Pancreas (tissue), 10 donors: Measurements from ENCODE around the gene VAV2. TPM values are rescaled to one million over a fixed set of nuclear protein-coding genes. Genes with fewer than 3 reads are reported as not detected.
"Not testable (repeated sequence)": the region's sequence is repeated elsewhere in the genome, so short reads cannot be mapped to it uniquely, and the experiment has no call there.

ENCODE experiments used
- ATAC-seq, 4 donors: fragments of 200-7000 bp; cut with Tn5 transposase; one replicate each; pipeline versions ENCODE4 v1.8.0 to v1.9.1; 2020; ENCODE audit warnings: mild to moderate bottlenecking in 4 of 4, moderate library complexity in 4 of 4
- DNase-seq, 6 donors: peaks; one replicate each; pipeline ENCODE4 v3.0.0-alpha.2; 2020
- FAIRE-seq: peaks from 2 replicates; lab custom pipeline; 2012; peaks lifted over from hg19 to GRCh38; lab: Jason Lieb, UNC
- H3K27ac ChIP-seq, 4 donors: fragments of 200-600 bp; sonication (generic); 1 replicate in 3 of 4; 2 replicates in 1 of 4; pipeline versions ENCODE4 v1.5.0 to v1.8.0; 2020
- H3K27me3 ChIP-seq, 4 donors: fragments of 200-600 bp; one replicate each; pipeline ENCODE4 v1.8.0; 2021
- H3K36me3 ChIP-seq, 3 donors: fragments of 200-600 bp; sonication (generic) in 1 of 3; one replicate each; pipeline versions ENCODE4 v1.5.0 to v1.8.0; 2020 to 2021
- H3K4me1 ChIP-seq, 3 donors: fragments of 200-600 bp; one replicate each; pipeline ENCODE4 v1.8.0; 2021
- H3K4me3 ChIP-seq, 4 donors: fragments of 200-600 bp; sonication (generic) in 2 of 4; one replicate each; pipeline versions ENCODE4 v1.5.0 to v1.8.0; 2020 to 2021
- H3K9me3 ChIP-seq, 4 donors: fragments of 200-600 bp; one replicate each; pipeline ENCODE4 v1.8.0; 2021
- CTCF ChIP-seq, 4 donors: fragments of 200-600 bp; sonication (generic) in 3 of 4; IDR thresholded peaks; one replicate each; pipeline versions ENCODE4 v1.5.0 to v1.8.0; 2021; ENCODE audit warnings: antibody characterized with exemption in 4 of 4
- WGBS, 2 donors: extraction: QIAGEN DNeasy Blood & Tissue Kit; methylation state at CpG; one replicate each; pipeline ENCODE4 v1.1.7; 2013; 5-methylcytosine and 5-hydroxymethylcytosine counted together
- intact Hi-C, 3 donors: fragments of 100-400 bp; cut with DNase I; formaldehyde crosslinking; loops; one replicate each; pipeline versions ENCODE4 v1.11.1 to v1.14.2; 2022
- polyA plus RNA-seq, 2 donors: library from polyadenylated mRNA; stranded (reverse); fragments of 200-250 nt; gene quantifications; one replicate each; pipeline ENCODE4 v1.2.3, GENCODE V29; 2013
- total RNA-seq, 6 donors: library from RNA; stranded (reverse); fragmentation: NEBNext Ultra II Directional in 4 of 6; extraction: Animal tissue kit (Norgen Biotek cat#: 25700) in 4 of 6; gene quantifications; one replicate each; pipeline versions ENCODE4 v1.2.1 to v1.2.4, GENCODE V29; 2021 to 2023
- donor health status: healthy with polysubstance abuse.
- donor health status: DM: no; HTN: no; CAD: no; lungs with moderate emphysema.
- donor health status: DM: no; HTN: no; CAD: no.
- donor health status: control.
- donor health status: control.
- donor health status: Bipolar disorder and iron deficiency.
- donor health status: DM: yes; HTN: yes; CAD: no.
- donor health status: DM: no; HTN: no; CAD: no.
- donor health status: DM: no; HTN: no; CAD: no.
- donor health status: DM: yes; HTN: yes; CAD: no.

Gene VAV2
- total and polyA plus RNA-seq, 8 donors = 20.5 to 41.0 (median 33.6) TPM

- no peak for FAIRE-seq
- H3K4me1 ChIP-seq = no peaks in the 10 kb centered on the region
- H3K27me3 ChIP-seq = no peaks in the 10 kb centered on the region
- H3K27ac ChIP-seq = peak overlapping the region; percentile 58 to 81 (median 72)
- H3K4me3 ChIP-seq = peak overlapping the region in 3 of 4 donors; percentile 22 to 48 (median 33)
- no peaks in the 10 kb centered on the region for H3K9me3 ChIP-seq
- intact Hi-C loops = no loop called here
- 46% methylated on average over 15 of the region's 15 CpGs for WGBS, 2 donors
- peak; percentile 93 to 99 (median 99) for DNase-seq
- ATAC-seq = peak; percentile 86 to 94 (median 88)
- peaks cover 3 to 20% (median 15%) of the 10 kb centered on the region in 3 donors for H3K36me3 ChIP-seq
- peak in 2 of 4 donors; percentile 15 to 27 for TF ChIP-seq CTCF (IDR thresholded peaks at IDR 0.05)
Observed at GRCh38 chr9:133768859-133769510, 223.1 kb downstream of the VAV2 start.

- peak in 5 of 6 donors; percentile 15 to 75 (median 57) for DNase-seq
- no peak for TF ChIP-seq CTCF (IDR thresholded peaks at IDR 0.05)
- peaks cover 3 to 18% (median 15%) of the 10 kb centered on the region in 3 donors for H3K36me3 ChIP-seq
Observed at GRCh38 chr9:133768371-133768858, 223.7 kb downstream of the VAV2 start.

GRCh38 chr9:133767625-133768024 is 224.5 kb downstream of the VAV2 start:
- Histone ChIP-seq H3K9me3 (no peaks in the 10 kb centered on the region), H3K36me3 (peaks cover 3 to 19% (median 15%) of the 10 kb centered on the region in 3 donors), H3K27me3 (no peaks in the 10 kb centered on the region), H3K27ac (no peak overlapping the region), H3K4me1 (no peaks in the 10 kb centered on the region), H3K4me3 (no peak overlapping the region)
- 98 to 100% methylated on average over 1 of the region's 1 CpG for WGBS, 2 donors
- FAIRE-seq (no peak), DNase-seq (peak in 3 of 6 donors; percentile 13 to 30 (median 15)), ATAC-seq (no peak)
- intact Hi-C loops = no loop called here
- TF ChIP-seq CTCF (IDR thresholded peaks at IDR 0.05) = no peak

More at GRCh38 chr9:133768371-133768858, 223.7 kb downstream of the VAV2 start:
- Histone ChIP-seq H3K27me3 (no peaks in the 10 kb centered on the region), H3K9me3 (no peaks in the 10 kb centered on the region), H3K4me1 (no peaks in the 10 kb centered on the region), H3K27ac (no peak overlapping the region), H3K4me3 (no peak overlapping the region)
- FAIRE-seq = no peak
- intact Hi-C loops = no loop called here
- 79 to 81% methylated on average over 16 to 17 of the region's 17 CpGs for WGBS, 2 donors
- ATAC-seq = peak in 1 of 4 donors; percentile 0

GRCh38 chr9:133767008-133767407 is 225.1 kb downstream of the VAV2 start:
- FAIRE-seq (no peak), ATAC-seq (no peak), DNase-seq (no peak)
- Histone ChIP-seq H3K9me3 (no peaks in the 10 kb centered on the region), H3K4me1 (no peaks in the 10 kb centered on the region), H3K4me3 (no peak overlapping the region), H3K27ac (no peak overlapping the region), H3K27me3 (no peaks in the 10 kb centered on the region), H3K36me3 (peaks cover 3 to 19% (median 15%) of the 10 kb centered on the region in 3 donors)
- WGBS, 2 donors = 94 to 95% methylated on average over 1 of the region's 1 CpG
- no peak for TF ChIP-seq CTCF (IDR thresholded peaks at IDR 0.05)
- intact Hi-C loops = no loop called here

GRCh38 chr9:133766234-133766633 is 225.9 kb downstream of the VAV2 start:
- FAIRE-seq, ATAC-seq, H3K27ac ChIP-seq, intact Hi-C loops, H3K27me3 ChIP-seq, DNase-seq, H3K4me1 ChIP-seq, H3K9me3 ChIP-seq, H3K4me3 ChIP-seq: not testable (repeated sequence)
- H3K36me3 ChIP-seq = peaks cover 3 to 19% (median 15%) of the 10 kb centered on the region in 3 donors
- WGBS, 2 donors = 73 to 87% methylated on average over 3 of the region's 3 CpGs
